ENCODE data around the gene FNDC1. TPM values are rescaled to one million over a fixed set of nuclear protein-coding genes. Genes with fewer than 3 reads are reported as not detected.
A peak's percentile ranks its signal among the peaks of the same experiment; 100 is the strongest.

FNDC1 gene
- total and polyA plus RNA-seq, 8 donors: 0.68 to 7.6 (median 5.5) TPM

- Histone ChIP-seq H3K4me1 (no peaks in the 10 kb centered on the region), H3K36me3 (no peaks in the 10 kb centered on the region), H3K9me3 (no peaks in the 10 kb centered on the region), H3K27me3 (no peaks in the 10 kb centered on the region), H3K27ac (no peak overlapping the region), H3K4me3 (no peak overlapping the region)
- intact Hi-C loops (cut with DNase I): no loop called here
- DNase-seq (peak in 2 of 4 donors; percentile 52 to 83), ATAC-seq (peak; percentile 94)
- TF ChIP-seq CTCF (IDR thresholded peaks at IDR 0.05): peak in 1 of 2 donors; percentile 20
These were observed 48.5 kb downstream of the FNDC1 start for GRCh38 chr6:159217595-159218275.

- intact Hi-C loops (cut with DNase I): no loop called here
- ATAC-seq: no peak
- no peak overlapping the region for H3K27ac ChIP-seq
These were observed 50.9 kb downstream of the FNDC1 start for GRCh38 chr6:159220093-159220492.

GRCh38 chr6:159221486-159222170, 52.4 kb downstream of the FNDC1 start:
- no peaks in the 10 kb centered on the region for H3K27me3 ChIP-seq
- no peaks in the 10 kb centered on the region for H3K36me3 ChIP-seq
- H3K4me3 ChIP-seq: no peak overlapping the region
- H3K27ac ChIP-seq: no peak overlapping the region
- DNase-seq (no peak), ATAC-seq (no peak)
- no peak for TF ChIP-seq CTCF (IDR thresholded peaks at IDR 0.05)
- intact Hi-C loops (cut with DNase I): no loop called here
- no peaks in the 10 kb centered on the region for H3K4me1 ChIP-seq
- no peaks in the 10 kb centered on the region for H3K9me3 ChIP-seq

More at GRCh38 chr6:159220093-159220492, 50.9 kb downstream of the FNDC1 start:
- Histone ChIP-seq H3K9me3 (no peaks in the 10 kb centered on the region), H3K4me1 (no peaks in the 10 kb centered on the region), H3K36me3 (no peaks in the 10 kb centered on the region), H3K27me3 (no peaks in the 10 kb centered on the region), H3K4me3 (no peak overlapping the region)
- TF ChIP-seq CTCF (IDR thresholded peaks at IDR 0.05): no peak
- no peak for DNase-seq

GRCh38 chr6:159224452-159224851, 55.3 kb downstream of the FNDC1 start:
- intact Hi-C loops (cut with DNase I): no loop called here
- no peaks in the 10 kb centered on the region for H3K36me3 ChIP-seq
- no peak for TF ChIP-seq CTCF (IDR thresholded peaks at IDR 0.05)
- no peaks in the 10 kb centered on the region for H3K4me1 ChIP-seq
- no peak overlapping the region for H3K27ac ChIP-seq
- ATAC-seq: no peak
- no peak for DNase-seq
- no peaks in the 10 kb centered on the region for H3K27me3 ChIP-seq
- H3K9me3 ChIP-seq: no peaks in the 10 kb centered on the region
- no peak overlapping the region for H3K4me3 ChIP-seq

- intact Hi-C loops (cut with DNase I): no loop called here
- no peak for TF ChIP-seq CTCF (IDR thresholded peaks at IDR 0.05)
- DNase-seq (no peak), ATAC-seq (no peak)
- no peak overlapping the region for H3K4me3 ChIP-seq
- no peak overlapping the region for H3K27ac ChIP-seq
- no peaks in the 10 kb centered on the region for H3K4me1 ChIP-seq
- H3K36me3 ChIP-seq: no peaks in the 10 kb centered on the region
- peaks cover 14 to 31% of the 10 kb centered on the region in 2 donors for H3K27me3 ChIP-seq
- no peaks in the 10 kb centered on the region for H3K9me3 ChIP-seq
These were observed 60.5 kb downstream of the FNDC1 start for GRCh38 chr6:159229651-159230051.
